Activated CD4-positive, alpha-beta T cell treated with anti-CD3 and anti-CD28 coated beads for 36 hours (primary cell): ENCODE measurements around the gene SLC9B2. TPM values are rescaled to one million over a fixed set of nuclear protein-coding genes. Genes with fewer than 3 reads are reported as not detected.

Experiments used
- ATAC-seq: fragments of 200-7000 bp; cut with Tn5 transposase; one replicate; pipeline ENCODE4 v1.10.0; 2021; ENCODE audit warnings: mild to moderate bottlenecking, moderate library complexity
- CTCF ChIA-PET: fragments of 350-600 bp; sonication (Branson Sonifier 250); formaldehyde crosslinking; loops from one replicate; lab custom pipeline; 2021; ENCODE audit warnings: antibody characterized with exemption; lab: Charles Lee
- POLR2A ChIA-PET: fragments of 350-600 bp; sonication (Branson Sonifier 250); formaldehyde crosslinking; loops from one replicate; lab custom pipeline; 2021; ENCODE audit warnings: antibody characterized with exemption, inconsistent platforms; lab: Charles Lee
- DNase-seq: peaks from one replicate; pipeline ENCODE4 v3.0.0-alpha.2; 2020
- H3K27ac Mint-ChIP-seq: one replicate; pipeline ENCODE4 v1.8.0; 2021; ENCODE audit warnings: mixed read lengths
- H3K27me3 Mint-ChIP-seq: one replicate; pipeline ENCODE4 v1.8.0; 2021; ENCODE audit warnings: mixed read lengths
- H3K36me3 Mint-ChIP-seq: one replicate; pipeline ENCODE4 v1.8.0; 2021; ENCODE audit warnings: low read depth, mixed read lengths
- H3K4me1 Mint-ChIP-seq: one replicate; pipeline ENCODE4 v1.8.0; 2021; ENCODE audit warnings: mixed read lengths
- H3K4me3 Mint-ChIP-seq: one replicate; pipeline ENCODE4 v1.8.0; 2021; ENCODE audit warnings: mild to moderate bottlenecking, moderate library complexity, mixed read lengths
- H3K9me3 Mint-ChIP-seq: one replicate; pipeline ENCODE4 v1.8.0; 2021; ENCODE audit warnings: low read depth, mixed read lengths
- intact Hi-C, 2 experiments: fragments of 100-400 bp; cut with DNase I in 1 of 2; cut with micrococcal nuclease in 1 of 2; formaldehyde crosslinking; loops; one replicate each; pipeline versions ENCODE4 v1.14.2 to v1.15.1; 2022 to 2024; cut with DNase I, micrococcal nuclease
- total RNA-seq, 2 experiments: library from RNA; stranded (reverse); gene quantifications; one replicate each; pipeline ENCODE4 v1.2.3, GENCODE V29; 2021

SLC9B2 gene
- total RNA-seq, 2 experiments from 2014 or later = 30.6 to 31.2 TPM

- intact Hi-C loops = no loop called here
Observed at GRCh38 chr4:103050736-103051436, 25.7 kb downstream of the SLC9B2 start.

GRCh38 chr4:103046416-103047290 lies 29.9 kb downstream of the SLC9B2 start:
- peaks cover 10% of the 10 kb centered on the region for H3K4me1 Mint-ChIP-seq
- H3K27me3 Mint-ChIP-seq = no peaks in the 10 kb centered on the region
- H3K4me3 Mint-ChIP-seq = no peak overlapping the region
- DNase-seq = peak; percentile 49
- ATAC-seq = peak; percentile 96
- intact Hi-C loops = loop anchor here (1.0 to 2.0 kb wide), 2 partner anchors 45 to 52 kb away; partner anchors contain the start of gene BDH2 (in 2 of the 2)
- CTCF ChIA-PET = interaction anchor here (0.6 to 5.0 kb wide), 10 partner anchors 11 to 608 kb away, joined by 3 to 66 read pairs (median 5); partner anchors contain the start of gene BDH2
- H3K36me3 Mint-ChIP-seq = peaks cover 40% of the 10 kb centered on the region
- POLR2A ChIA-PET = no interaction called here
- H3K9me3 Mint-ChIP-seq = no peaks in the 10 kb centered on the region
- H3K27ac Mint-ChIP-seq = no peak overlapping the region

More at GRCh38 chr4:103050736-103051436, 25.7 kb downstream of the SLC9B2 start:
- Mint-ChIP-seq H3K4me1 (peaks cover 14% of the 10 kb centered on the region), H3K27ac (peak overlapping the region; percentile 77), H3K36me3 (peaks cover 27% of the 10 kb centered on the region), H3K9me3 (no peaks in the 10 kb centered on the region), H3K27me3 (no peaks in the 10 kb centered on the region), H3K4me3 (no peak overlapping the region)
- no peak for DNase-seq
- ChIA-PET POLR2A (no interaction called here), CTCF (interaction anchor here (0.7 to 3.0 kb wide), 6 partner anchors 9 to 49 kb away, joined by 3 to 16 read pairs (median 4); partner anchors contain the start of gene BDH2)
- ATAC-seq = peak; percentile 62

GRCh38 chr4:103044183-103044582 lies 32.4 kb downstream of the SLC9B2 start:
- CTCF ChIA-PET = interaction anchor here (0.5 to 5.0 kb wide), 8 partner anchors 8 to 123 kb away, joined by 3 to 66 read pairs (median 4); partner anchors contain the start of gene BDH2
- H3K27ac Mint-ChIP-seq = no peak overlapping the region
- POLR2A ChIA-PET = no interaction called here

GRCh38 chr4:103036169-103036568 lies 40.4 kb downstream of the SLC9B2 start:
- ChIA-PET CTCF (interaction anchor here (1.3 kb wide), 1 partner anchor 54 kb away, joined by 3 read pairs; no protein-coding TSS in a partner anchor), POLR2A (no interaction called here)
- no peaks in the 10 kb centered on the region for H3K9me3 Mint-ChIP-seq
- H3K4me3 Mint-ChIP-seq = no peak overlapping the region
- H3K27me3 Mint-ChIP-seq = no peaks in the 10 kb centered on the region
- H3K36me3 Mint-ChIP-seq = peaks cover 21% of the 10 kb centered on the region
- no peaks in the 10 kb centered on the region for H3K4me1 Mint-ChIP-seq
- intact Hi-C loops = no loop called here
- no peak overlapping the region for H3K27ac Mint-ChIP-seq
- no peak for DNase-seq
- ATAC-seq = no peak

More at GRCh38 chr4:103044183-103044582, 32.4 kb downstream of the SLC9B2 start:
- H3K9me3 Mint-ChIP-seq = no peaks in the 10 kb centered on the region
- no peaks in the 10 kb centered on the region for H3K4me1 Mint-ChIP-seq
- DNase-seq (no peak), ATAC-seq (no peak)
- intact Hi-C loops = no loop called here
- H3K36me3 Mint-ChIP-seq = peaks cover 40% of the 10 kb centered on the region
- H3K27me3 Mint-ChIP-seq = no peaks in the 10 kb centered on the region
- no peak overlapping the region for H3K4me3 Mint-ChIP-seq

- no peak overlapping the region for H3K4me3 Mint-ChIP-seq
- no peak overlapping the region for H3K27ac Mint-ChIP-seq
- peaks cover 32% of the 10 kb centered on the region for H3K36me3 Mint-ChIP-seq
- H3K4me1 Mint-ChIP-seq = no peaks in the 10 kb centered on the region
- peak; percentile 23 for DNase-seq
- ATAC-seq = peak; percentile 63
- POLR2A ChIA-PET = interaction anchor here (0.6 kb wide), 1 partner anchor 328 kb away, joined by 3 read pairs; no protein-coding TSS in a partner anchor
- H3K9me3 Mint-ChIP-seq = no peaks in the 10 kb centered on the region
- no peaks in the 10 kb centered on the region for H3K27me3 Mint-ChIP-seq
- intact Hi-C loops = no loop called here
- CTCF ChIA-PET = interaction anchor here (0.7 to 1.2 kb wide), 7 partner anchors 11 to 465 kb away, joined by 3 to 5 read pairs (median 3); no protein-coding TSS in a partner anchor
Observed at GRCh38 chr4:103032574-103032973, 44.0 kb downstream of the SLC9B2 start.

GRCh38 chr4:103030791-103031190 lies 45.8 kb downstream of the SLC9B2 start:
- CTCF ChIA-PET = no interaction called here
- H3K27me3 Mint-ChIP-seq = no peaks in the 10 kb centered on the region

GRCh38 chr4:103029300-103029699 lies 47.3 kb downstream of the SLC9B2 start:
- Mint-ChIP-seq H3K4me3 (no peak overlapping the region), H3K27ac (no peak overlapping the region), H3K27me3 (no peaks in the 10 kb centered on the region), H3K9me3 (no peaks in the 10 kb centered on the region), H3K4me1 (peaks cover 8% of the 10 kb centered on the region), H3K36me3 (peaks cover 12% of the 10 kb centered on the region)
- ATAC-seq = no peak
- DNase-seq = no peak
- POLR2A ChIA-PET = no interaction called here
- CTCF ChIA-PET = interaction anchor here (1.1 kb wide), 1 partner anchor 404 kb away, joined by 4 read pairs; no protein-coding TSS in a partner anchor
- intact Hi-C loops = no loop called here

More at GRCh38 chr4:103030791-103031190, 45.8 kb downstream of the SLC9B2 start:
- Mint-ChIP-seq H3K4me1 (peaks cover 6% of the 10 kb centered on the region), H3K36me3 (peaks cover 20% of the 10 kb centered on the region), H3K9me3 (no peaks in the 10 kb centered on the region), H3K4me3 (no peak overlapping the region), H3K27ac (no peak overlapping the region)
- DNase-seq (no peak), ATAC-seq (no peak)
- POLR2A ChIA-PET = no interaction called here
- intact Hi-C loops = no loop called here

GRCh38 chr4:103026868-103027267 lies 49.7 kb downstream of the SLC9B2 start:
- peaks cover 8% of the 10 kb centered on the region for H3K4me1 Mint-ChIP-seq
- H3K27ac Mint-ChIP-seq = no peak overlapping the region
- CTCF ChIA-PET = interaction anchor here (1.3 kb wide), 1 partner anchor 17 kb away, joined by 4 read pairs; no protein-coding TSS in a partner anchor
- peaks cover 17% of the 10 kb centered on the region for H3K36me3 Mint-ChIP-seq
- POLR2A ChIA-PET = no interaction called here
- ATAC-seq (no peak), DNase-seq (no peak)
- intact Hi-C loops = no loop called here
- no peaks in the 10 kb centered on the region for H3K9me3 Mint-ChIP-seq
- H3K4me3 Mint-ChIP-seq = no peak overlapping the region
- H3K27me3 Mint-ChIP-seq = no peaks in the 10 kb centered on the region

GRCh38 chr4:103024996-103025395 lies 51.6 kb downstream of the SLC9B2 start:
- Mint-ChIP-seq H3K36me3 (peaks cover 10% of the 10 kb centered on the region), H3K27me3 (no peaks in the 10 kb centered on the region), H3K4me1 (peaks cover 13% of the 10 kb centered on the region), H3K27ac (no peak overlapping the region), H3K9me3 (no peaks in the 10 kb centered on the region), H3K4me3 (no peak overlapping the region)
- no peak for DNase-seq
- POLR2A ChIA-PET = interaction anchor here (0.7 kb wide), 1 partner anchor 119 kb away, joined by 3 read pairs; no protein-coding TSS in a partner anchor
- ATAC-seq = no peak
- CTCF ChIA-PET = interaction anchor here (0.5 to 0.6 kb wide), 2 partner anchors 27 to 215 kb away, joined by 3 to 5 read pairs; no protein-coding TSS in a partner anchor
- intact Hi-C loops = no loop called here

- Mint-ChIP-seq H3K27ac (no peak overlapping the region), H3K4me1 (peaks cover 24% of the 10 kb centered on the region), H3K36me3 (peaks cover 7% of the 10 kb centered on the region), H3K27me3 (no peaks in the 10 kb centered on the region), H3K4me3 (no peak overlapping the region), H3K9me3 (no peaks in the 10 kb centered on the region)
- CTCF ChIA-PET = interaction anchor here (0.6 to 1.3 kb wide), 3 partner anchors 12 to 188 kb away, joined by 4 read pairs; no protein-coding TSS in a partner anchor
- POLR2A ChIA-PET = no interaction called here
- DNase-seq = no peak
- intact Hi-C loops = no loop called here
- ATAC-seq = no peak
Observed at GRCh38 chr4:103021120-103021519, 55.4 kb downstream of the SLC9B2 start.
